HL-60 (cell line): ENCODE measurements around the gene C1orf232.

Source experiments
- DNase-seq, 2 experiments: peaks; one replicate each; pipeline ENCODE4 v3.0.0-alpha.2; 2010 to 2020; ENCODE audit warnings: low read depth in 1 of 2, low spot score in 1 of 2
- H3K27ac ChIP-seq: fragments of 250-450 bp; sonication (Bioruptor Pico); replicated peaks from 2 replicates; pipeline ENCODE4 v1.5.1; 2020; ENCODE audit warnings: mild to moderate bottlenecking, moderate library complexity
- H3K27me3 ChIP-seq: fragments of 250-450 bp; sonication (Bioruptor Pico); 2 replicates; pipeline ENCODE4 v1.5.1; 2021; ENCODE audit warnings: mild to moderate bottlenecking, moderate library complexity; ENCODE audit not compliant: insufficient read depth, poor library complexity, severe bottlenecking
- H3K4me3 ChIP-seq: replicated peaks from 2 replicates; pipeline ENCODE4 v1.5.1; 2011; ENCODE audit warnings: mild to moderate bottlenecking, control low read depth, low read length; ENCODE audit not compliant: insufficient read depth
- GABPA ChIP-seq: IDR thresholded peaks from 2 replicates; pipeline ENCODE4 v1.6.1; 2012; ENCODE audit warnings: low read depth
- POLR2AphosphoS5 ChIP-seq: IDR thresholded peaks from 2 replicates; pipeline ENCODE4 v1.6.1; 2012; ENCODE audit warnings: low read depth
- SPI1 ChIP-seq: IDR thresholded peaks from 2 replicates; pipeline ENCODE4 v1.6.1; 2012; ENCODE audit warnings: low read depth, mild to moderate bottlenecking, borderline replicate concordance
- long read RNA-seq: library from polyadenylated mRNA; unstranded; transcript quantifications from one replicate; pipeline ENCODE4 v2.0.0, GENCODE V29; 2020
- TF ChIP-seq, protein P1 (sequence below): IDR thresholded peaks from one replicate; pipeline ENCODE4 v1.5.1; 2011; ENCODE audit warnings: low read length, control low read depth, inconsistent platforms; ENCODE audit not compliant: insufficient read depth
- TF ChIP-seq, protein P2 (sequence below): IDR thresholded peaks from 2 replicates; pipeline ENCODE4 v1.6.1; 2012; ENCODE audit warnings: low read depth; ENCODE audit not compliant: insufficient replicate concordance

Gene C1orf232
- long read RNA-seq, result 0 reads

DNA sequence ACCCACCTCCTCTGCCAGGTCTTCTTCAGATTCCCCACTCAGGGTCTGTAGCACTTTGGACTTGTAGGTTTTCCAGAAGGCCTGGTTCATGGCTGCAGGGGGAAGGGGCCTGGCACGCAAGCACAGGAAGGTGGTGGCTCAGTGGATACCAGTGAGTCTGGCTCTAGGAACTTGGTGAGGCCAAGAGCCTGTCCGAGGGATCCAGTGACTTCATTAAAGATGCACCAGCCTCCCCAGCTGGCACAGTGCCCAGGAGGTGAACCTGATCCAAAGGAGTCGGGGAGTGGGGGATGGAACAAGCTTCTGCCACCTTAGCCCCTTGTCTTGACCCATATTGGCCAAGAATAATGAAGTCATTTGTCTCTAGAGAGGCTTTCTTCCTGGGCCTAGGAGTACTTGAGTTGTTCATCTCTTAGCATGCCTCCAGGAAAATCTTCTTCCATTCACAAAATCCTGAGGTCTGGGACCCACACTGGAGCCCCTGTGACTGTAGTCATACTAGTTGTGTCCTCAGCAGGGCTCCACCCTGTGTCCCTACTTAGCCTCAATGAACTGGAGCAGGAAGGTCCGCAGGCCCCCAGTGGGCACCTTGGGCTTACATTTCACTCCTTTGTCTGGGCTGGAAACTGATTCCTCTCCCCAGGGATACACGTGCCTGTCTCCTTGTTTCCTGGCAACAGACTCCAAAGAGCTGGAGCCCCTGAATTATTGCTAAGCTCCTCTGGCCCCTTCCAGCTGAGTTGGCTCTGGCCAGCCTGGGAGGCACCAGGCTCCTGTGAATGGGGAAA lies at the start of gene C1orf232:
TSS of gene C1orf232 (minus strand) at position 554 of the 788 bp plus-strand sequence. CDS start at position 90, 464 bp downstream.
- TF ChIP-seq GABPA, result no peak
- TF ChIP-seq, protein P1, sequence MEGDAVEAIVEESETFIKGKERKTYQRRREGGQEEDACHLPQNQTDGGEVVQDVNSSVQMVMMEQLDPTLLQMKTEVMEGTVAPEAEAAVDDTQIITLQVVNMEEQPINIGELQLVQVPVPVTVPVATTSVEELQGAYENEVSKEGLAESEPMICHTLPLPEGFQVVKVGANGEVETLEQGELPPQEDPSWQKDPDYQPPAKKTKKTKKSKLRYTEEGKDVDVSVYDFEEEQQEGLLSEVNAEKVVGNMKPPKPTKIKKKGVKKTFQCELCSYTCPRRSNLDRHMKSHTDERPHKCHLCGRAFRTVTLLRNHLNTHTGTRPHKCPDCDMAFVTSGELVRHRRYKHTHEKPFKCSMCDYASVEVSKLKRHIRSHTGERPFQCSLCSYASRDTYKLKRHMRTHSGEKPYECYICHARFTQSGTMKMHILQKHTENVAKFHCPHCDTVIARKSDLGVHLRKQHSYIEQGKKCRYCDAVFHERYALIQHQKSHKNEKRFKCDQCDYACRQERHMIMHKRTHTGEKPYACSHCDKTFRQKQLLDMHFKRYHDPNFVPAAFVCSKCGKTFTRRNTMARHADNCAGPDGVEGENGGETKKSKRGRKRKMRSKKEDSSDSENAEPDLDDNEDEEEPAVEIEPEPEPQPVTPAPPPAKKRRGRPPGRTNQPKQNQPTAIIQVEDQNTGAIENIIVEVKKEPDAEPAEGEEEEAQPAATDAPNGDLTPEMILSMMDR, result no peak
- TF ChIP-seq SPI1, result no peak
- TF ChIP-seq, protein P2, sequence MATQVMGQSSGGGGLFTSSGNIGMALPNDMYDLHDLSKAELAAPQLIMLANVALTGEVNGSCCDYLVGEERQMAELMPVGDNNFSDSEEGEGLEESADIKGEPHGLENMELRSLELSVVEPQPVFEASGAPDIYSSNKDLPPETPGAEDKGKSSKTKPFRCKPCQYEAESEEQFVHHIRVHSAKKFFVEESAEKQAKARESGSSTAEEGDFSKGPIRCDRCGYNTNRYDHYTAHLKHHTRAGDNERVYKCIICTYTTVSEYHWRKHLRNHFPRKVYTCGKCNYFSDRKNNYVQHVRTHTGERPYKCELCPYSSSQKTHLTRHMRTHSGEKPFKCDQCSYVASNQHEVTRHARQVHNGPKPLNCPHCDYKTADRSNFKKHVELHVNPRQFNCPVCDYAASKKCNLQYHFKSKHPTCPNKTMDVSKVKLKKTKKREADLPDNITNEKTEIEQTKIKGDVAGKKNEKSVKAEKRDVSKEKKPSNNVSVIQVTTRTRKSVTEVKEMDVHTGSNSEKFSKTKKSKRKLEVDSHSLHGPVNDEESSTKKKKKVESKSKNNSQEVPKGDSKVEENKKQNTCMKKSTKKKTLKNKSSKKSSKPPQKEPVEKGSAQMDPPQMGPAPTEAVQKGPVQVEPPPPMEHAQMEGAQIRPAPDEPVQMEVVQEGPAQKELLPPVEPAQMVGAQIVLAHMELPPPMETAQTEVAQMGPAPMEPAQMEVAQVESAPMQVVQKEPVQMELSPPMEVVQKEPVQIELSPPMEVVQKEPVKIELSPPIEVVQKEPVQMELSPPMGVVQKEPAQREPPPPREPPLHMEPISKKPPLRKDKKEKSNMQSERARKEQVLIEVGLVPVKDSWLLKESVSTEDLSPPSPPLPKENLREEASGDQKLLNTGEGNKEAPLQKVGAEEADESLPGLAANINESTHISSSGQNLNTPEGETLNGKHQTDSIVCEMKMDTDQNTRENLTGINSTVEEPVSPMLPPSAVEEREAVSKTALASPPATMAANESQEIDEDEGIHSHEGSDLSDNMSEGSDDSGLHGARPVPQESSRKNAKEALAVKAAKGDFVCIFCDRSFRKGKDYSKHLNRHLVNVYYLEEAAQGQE, result no peak
- no peak for TF ChIP-seq POLR2AphosphoS5
- peak within 1 kb of the TSS; percentile 79 for H3K27ac ChIP-seq
- H3K27me3 ChIP-seq, result no peaks in the 10 kb centered on the region
- peak within 1 kb of the TSS; percentile 96 for H3K4me3 ChIP-seq
- no peak for DNase-seq

DNA sequence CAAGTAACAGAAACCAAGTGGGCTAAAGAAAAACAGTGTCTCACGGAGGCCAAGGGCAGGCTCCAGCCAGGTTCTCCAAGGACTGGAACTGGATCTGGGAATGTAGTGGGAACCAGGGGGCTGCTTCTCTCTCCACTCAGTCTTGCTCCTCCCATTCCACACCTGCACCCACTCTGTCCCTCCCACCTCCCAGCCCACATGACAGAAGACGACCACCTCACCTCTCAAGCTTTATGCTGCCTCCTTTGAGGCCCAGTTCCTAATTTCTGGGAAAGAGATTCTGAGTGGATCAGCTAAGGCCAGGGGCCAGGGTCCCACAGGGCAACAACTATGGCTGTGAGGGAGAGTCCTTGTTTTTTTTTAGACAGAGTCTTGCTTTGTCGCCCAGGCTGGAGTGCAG lies 46.5 kb upstream of the C1orf232 start:
- TF ChIP-seq POLR2AphosphoS5 (no peak), GABPA (no peak)
- no peak for DNase-seq
- no peaks in the 10 kb centered on the region for H3K27me3 ChIP-seq
- no peak overlapping the region for H3K4me3 ChIP-seq
- H3K27ac ChIP-seq, result no peak overlapping the region

DNA sequence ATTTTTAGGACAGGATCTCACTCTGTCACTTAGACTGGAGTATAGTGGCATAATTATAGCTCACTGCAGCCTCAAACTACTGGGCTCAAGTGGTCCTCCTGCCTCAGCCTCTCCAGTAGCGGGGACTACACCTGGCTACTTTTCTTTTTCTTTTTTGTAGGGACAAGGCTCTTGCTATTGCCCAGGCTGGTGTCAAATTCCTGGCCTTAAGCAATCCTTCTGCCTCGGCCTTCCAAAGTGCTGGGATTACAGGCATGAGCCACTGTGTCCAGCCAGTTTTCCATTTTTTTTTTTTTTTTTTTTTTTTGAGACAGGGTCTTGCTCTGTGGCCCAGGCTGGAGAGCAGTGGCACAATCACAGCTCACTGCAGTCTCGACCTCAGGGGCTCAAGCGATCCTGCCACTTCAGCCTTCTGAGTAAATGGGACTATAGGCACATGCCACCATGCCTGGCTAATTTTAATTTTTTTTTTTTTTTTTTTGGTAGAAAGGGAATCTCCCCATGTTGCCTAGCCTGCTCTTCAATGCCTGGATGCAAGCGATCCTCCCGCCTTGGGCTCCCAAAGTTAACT lies 44.7 kb upstream of the C1orf232 start:
- H3K27me3 ChIP-seq, result no peaks in the 10 kb centered on the region
- no peak overlapping the region for H3K4me3 ChIP-seq
- TF ChIP-seq GABPA (no peak), POLR2AphosphoS5 (no peak), SPI1 (no peak)
- TF ChIP-seq, protein P1, result no peak
- TF ChIP-seq, protein P2, result no peak
- no peak for DNase-seq
- H3K27ac ChIP-seq, result no peak overlapping the region

DNA sequence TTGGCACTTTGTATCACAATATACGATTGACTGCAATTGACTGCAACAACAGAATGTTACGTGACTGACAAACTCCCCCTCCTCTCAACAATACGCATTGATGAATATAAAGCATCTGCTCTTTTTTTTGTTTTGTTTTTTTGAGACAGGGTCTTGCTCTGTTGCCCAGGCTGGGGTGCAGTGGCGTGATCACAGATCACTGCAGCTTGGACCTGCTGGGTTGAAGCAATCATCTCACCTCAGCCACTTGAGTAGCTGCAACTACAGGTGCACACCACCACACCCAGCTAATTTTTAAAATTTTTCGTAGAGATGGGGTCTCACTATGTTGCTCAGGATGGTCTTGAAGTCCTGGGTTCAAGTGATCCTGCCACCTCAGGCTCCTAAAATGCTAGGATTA lies 44.0 kb upstream of the C1orf232 start:
- no peak overlapping the region for H3K27ac ChIP-seq
- H3K27me3 ChIP-seq, result no peaks in the 10 kb centered on the region
- DNase-seq, result no peak
- TF ChIP-seq, protein P1, result no peak
- TF ChIP-seq SPI1 (no peak), POLR2AphosphoS5 (no peak), GABPA (no peak)
- TF ChIP-seq, protein P2, result no peak
- no peak overlapping the region for H3K4me3 ChIP-seq
